ENCODE results near the gene CD300H.

DNA sequence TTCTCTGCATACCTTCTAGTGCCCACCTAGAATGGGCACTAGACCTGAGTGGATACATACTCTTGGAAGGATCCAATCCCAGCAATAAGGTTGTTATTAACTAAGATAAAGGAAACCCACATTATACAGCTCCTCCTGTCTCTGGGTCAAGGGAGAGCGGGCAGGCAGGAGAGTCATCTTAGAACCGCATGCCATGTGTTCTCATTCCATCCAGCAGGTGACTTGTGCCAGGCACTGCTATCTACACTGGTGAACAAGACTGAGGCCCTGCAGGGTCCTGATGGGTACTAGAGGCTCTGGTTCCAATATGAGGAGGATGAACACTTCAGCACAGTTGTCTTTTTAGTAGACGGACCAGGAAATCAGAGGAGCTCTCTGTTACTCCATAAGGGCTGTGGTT is 5.9 kb upstream of the CD300H start:
- TF ChIP-seq, protein P1, sequence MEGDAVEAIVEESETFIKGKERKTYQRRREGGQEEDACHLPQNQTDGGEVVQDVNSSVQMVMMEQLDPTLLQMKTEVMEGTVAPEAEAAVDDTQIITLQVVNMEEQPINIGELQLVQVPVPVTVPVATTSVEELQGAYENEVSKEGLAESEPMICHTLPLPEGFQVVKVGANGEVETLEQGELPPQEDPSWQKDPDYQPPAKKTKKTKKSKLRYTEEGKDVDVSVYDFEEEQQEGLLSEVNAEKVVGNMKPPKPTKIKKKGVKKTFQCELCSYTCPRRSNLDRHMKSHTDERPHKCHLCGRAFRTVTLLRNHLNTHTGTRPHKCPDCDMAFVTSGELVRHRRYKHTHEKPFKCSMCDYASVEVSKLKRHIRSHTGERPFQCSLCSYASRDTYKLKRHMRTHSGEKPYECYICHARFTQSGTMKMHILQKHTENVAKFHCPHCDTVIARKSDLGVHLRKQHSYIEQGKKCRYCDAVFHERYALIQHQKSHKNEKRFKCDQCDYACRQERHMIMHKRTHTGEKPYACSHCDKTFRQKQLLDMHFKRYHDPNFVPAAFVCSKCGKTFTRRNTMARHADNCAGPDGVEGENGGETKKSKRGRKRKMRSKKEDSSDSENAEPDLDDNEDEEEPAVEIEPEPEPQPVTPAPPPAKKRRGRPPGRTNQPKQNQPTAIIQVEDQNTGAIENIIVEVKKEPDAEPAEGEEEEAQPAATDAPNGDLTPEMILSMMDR (conservative IDR thresholded peaks at IDR 0.05; ENCODE audit: low read depth, low read length), result peak; percentile 29; the same call in 1 of the 2 replicates
- TF ChIP-seq EZH2 (IDR thresholded peaks at IDR 0.05; ENCODE audit: low read length, unreplicated experiment) (no peak), EZH2phosphoT487 (IDR thresholded peaks at IDR 0.05; ENCODE audit: borderline replicate concordance, low read length) (no peak)

Measured in PC-3 (cell line).